ENCODE data around the gene TTC9.
A peak's percentile ranks its signal among the peaks of the same experiment; 100 is the strongest.

The TTC9 gene

DNA sequence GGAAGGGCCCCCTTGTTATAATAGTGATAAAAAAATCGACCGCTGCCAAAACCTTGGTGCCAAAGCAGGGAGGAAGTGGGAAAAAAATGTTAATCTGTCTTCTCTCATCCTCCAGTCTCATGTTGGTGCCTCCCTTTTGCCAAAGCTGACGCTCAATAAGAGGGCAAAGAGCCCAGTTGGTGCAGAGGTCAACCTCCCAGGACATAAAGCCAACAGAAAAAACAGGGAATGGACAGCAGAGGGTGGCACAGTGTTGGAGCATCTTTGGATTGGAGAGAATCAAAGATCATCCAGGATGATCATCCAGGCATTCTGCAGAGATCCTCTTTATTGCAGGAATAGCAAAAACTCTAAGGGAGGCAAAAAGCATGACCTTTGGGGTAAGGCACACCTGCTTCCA, 9.8 kb upstream of the TTC9 start:
- no peak for TF ChIP-seq GATA3 (IDR thresholded peaks at IDR 0.05; ENCODE audit: low read depth, low read length)
- no peak for TF ChIP-seq GATA2 (IDR thresholded peaks at IDR 0.05; ENCODE audit: low read depth, low read length)

DNA sequence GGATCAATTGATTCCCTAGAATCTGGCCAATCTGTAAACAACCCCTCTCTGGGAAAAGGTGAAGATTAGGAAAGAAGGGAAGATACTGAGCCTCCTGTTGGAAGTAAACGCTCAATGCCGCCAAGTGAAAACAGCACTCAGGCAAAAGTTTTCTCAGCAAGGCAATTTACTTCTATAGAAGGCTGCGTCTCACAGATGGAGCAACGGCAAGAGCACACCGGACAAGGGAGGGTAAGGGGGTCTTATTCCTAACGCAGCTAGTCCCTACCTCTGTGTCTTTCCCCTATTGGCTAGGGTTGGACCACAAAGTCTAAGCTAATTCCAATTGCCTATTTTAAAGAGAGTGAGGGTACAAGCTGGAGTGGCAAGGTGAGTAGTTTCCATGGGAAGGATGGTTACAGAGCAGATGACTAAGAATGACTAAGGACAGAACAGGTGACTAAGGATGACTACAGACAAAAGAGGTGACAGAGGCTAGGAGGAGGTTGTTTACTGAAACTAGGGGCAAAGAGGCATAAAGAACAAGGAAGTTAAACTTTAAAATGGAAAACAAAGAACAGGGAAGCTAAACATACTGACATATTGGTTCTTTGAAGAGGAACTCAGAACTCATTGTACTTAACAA, 5.6 kb upstream of the TTC9 start:
- no peak for TF ChIP-seq GATA3 (IDR thresholded peaks at IDR 0.05; ENCODE audit: low read depth, low read length)
- TF ChIP-seq GATA2 (IDR thresholded peaks at IDR 0.05; ENCODE audit: low read depth, low read length) = no peak

DNA sequence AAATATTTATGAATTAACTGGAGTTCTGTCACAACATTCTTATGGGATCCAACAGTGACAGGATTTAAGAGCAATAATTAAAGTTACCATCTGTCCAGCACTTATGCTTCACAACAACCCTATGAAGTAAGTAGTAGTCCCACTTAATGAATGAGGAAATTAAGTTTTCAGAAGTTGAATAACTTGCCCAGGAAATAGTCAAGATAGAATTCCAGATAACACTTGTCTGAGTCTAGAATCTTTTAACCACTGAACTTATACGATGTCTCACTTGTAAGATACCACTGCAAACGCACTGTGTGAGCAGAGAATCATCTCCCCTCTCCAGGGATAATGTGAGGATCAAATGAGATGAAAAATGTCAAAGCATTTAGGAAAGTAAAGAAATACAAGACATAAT, 3.3 kb upstream of the TTC9 start:
- TF ChIP-seq GATA2 (IDR thresholded peaks at IDR 0.05; ENCODE audit: low read depth, low read length) (no peak), GATA3 (IDR thresholded peaks at IDR 0.05; ENCODE audit: low read depth, low read length) (no peak)

DNA sequence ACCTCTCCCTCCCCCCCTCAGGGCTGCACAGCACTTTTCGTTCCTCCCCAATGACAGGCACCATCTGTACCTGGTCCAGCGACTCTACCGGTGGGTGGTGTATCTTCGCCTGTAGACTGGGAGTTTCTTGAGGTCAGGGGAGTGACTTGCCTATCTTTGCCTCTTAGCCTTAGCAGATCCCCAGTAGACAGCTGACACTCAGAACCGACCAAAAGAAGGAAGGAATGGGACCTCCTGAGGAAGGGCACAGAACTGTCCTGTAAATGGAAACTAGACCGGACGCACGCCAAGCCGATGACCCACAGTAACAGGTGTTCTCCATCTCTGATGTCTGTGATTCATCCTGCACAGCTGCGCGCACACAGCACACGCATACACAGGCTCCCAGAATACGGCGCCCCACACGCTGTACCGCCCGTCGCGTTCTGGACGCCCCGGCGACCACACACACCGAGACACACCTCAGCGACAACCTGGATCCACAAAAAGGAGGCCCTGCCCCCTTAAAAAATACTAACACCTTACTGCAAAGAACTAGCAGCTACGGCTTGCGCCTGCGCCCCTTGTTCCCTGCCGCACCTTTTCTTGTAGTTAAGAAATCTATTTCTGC, 673 bp upstream of the TTC9 start:
- TF ChIP-seq GATA2 (IDR thresholded peaks at IDR 0.05; ENCODE audit: low read depth, low read length) = no peak
- TF ChIP-seq GATA3 (IDR thresholded peaks at IDR 0.05; ENCODE audit: low read depth, low read length) = no peak

DNA sequence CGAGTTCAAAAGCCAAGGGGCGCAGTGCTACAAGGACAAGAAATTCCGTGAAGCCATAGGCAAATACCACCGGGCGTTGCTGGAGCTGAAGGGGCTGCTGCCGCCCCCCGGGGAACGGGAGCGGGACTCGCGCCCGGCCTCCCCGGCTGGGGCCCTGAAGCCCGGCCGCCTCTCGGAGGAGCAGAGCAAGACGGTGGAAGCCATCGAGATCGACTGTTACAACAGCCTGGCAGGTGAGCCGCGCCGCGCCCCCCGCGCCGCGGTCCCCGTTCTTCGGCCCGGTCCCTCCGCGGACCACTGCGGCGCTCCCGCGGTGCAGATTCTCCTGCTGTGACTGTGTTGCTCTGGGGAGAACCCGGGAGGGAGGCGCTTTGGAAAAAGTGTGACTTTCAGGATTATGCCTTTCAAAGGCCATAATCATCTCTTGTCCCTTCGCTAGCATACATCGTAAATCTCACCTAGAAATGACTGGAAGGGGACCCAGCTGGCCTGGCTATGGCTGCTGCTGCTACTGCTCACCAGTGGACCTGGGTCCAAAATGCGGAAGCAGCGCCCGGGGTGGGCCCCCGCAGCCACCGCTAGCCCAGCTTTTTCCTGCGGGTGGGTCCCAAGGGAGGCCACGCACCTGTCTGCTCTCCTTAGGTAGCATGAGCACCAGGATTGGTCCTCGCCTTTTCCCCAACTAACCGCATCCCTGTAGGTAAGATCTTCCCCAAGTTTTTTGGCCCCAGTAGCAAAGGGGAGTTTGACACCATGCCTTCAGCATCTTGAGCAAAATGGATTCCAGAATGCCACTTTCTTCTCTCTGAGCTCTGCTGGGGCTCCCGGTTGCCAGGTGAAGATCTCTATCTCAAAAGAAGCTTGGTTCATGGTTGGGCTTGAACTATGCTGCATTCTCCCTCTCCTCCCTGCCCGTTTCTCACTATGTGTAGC, 853 bp downstream of the TTC9 start:
- TF ChIP-seq GATA3 (IDR thresholded peaks at IDR 0.05; ENCODE audit: low read depth, low read length) = no peak
- peak; percentile 40; the same call in 1 of the 2 replicates for TF ChIP-seq GATA2 (IDR thresholded peaks at IDR 0.05; ENCODE audit: low read depth, low read length)

DNA sequence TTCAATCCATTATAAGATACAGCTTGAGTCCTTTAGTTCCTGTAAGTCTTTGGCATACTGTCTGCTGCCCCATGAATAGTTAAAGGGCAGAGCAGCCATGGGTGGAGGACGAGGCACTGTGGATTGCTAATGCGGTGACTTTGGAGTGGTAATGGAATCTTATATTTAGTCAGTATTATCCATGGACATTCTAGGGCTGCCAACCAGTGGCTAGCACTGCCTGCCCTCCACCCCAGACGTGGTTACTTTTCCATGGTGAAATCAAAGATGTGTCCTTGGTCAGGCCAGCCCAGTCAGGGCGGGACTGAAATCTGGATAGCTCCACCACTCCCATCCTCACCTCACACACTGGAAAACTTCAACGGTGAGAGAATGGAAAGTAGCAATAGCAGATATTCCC, 2.3 kb downstream of the TTC9 start:
- TF ChIP-seq GATA2 (IDR thresholded peaks at IDR 0.05; ENCODE audit: low read depth, low read length) (no peak), GATA3 (IDR thresholded peaks at IDR 0.05; ENCODE audit: low read depth, low read length) (no peak)

DNA sequence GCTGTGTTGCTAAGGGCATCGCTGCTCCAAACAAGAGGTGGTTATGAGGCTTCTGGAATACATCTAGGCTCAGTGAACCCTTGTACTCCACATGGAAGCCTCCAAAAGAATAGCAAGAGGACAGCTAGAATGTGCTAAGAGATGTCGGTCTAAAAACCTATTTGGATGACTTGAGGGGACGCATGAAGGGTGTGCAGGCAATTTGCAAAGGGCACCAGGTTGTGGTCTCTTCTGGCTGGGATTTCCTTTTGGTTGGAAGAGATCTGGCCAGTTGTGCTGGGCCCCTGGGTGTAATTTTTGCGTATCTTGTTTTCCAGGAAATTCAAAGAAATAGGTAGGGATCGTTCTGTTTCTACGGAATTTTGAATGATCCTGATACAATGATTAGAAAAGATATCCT, 4.2 kb downstream of the TTC9 start:
- no peak for TF ChIP-seq GATA2 (IDR thresholded peaks at IDR 0.05; ENCODE audit: low read depth, low read length)
- no peak for TF ChIP-seq GATA3 (IDR thresholded peaks at IDR 0.05; ENCODE audit: low read depth, low read length)

DNA sequence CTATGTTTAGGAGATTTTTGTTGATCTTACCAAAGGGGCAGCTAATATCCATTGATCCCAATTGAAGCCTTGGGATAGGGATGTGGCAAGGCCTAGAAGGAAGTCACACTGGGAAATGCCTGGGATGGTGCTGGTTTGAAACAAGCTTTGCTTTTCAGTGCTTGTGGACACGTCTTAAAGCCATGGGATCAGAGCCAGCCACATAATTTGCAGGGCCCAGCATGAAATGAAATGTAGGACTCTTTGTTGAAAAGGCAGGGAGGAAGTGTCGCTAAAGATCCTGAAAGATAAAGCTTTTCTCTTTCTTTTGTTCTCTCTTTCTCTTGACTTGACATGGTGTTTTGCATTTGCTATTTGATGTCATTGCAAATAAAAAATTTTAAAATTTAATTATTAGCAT, 5.0 kb downstream of the TTC9 start:
- TF ChIP-seq GATA2 (IDR thresholded peaks at IDR 0.05; ENCODE audit: low read depth, low read length) (no peak), GATA3 (IDR thresholded peaks at IDR 0.05; ENCODE audit: low read depth, low read length) (no peak)

DNA sequence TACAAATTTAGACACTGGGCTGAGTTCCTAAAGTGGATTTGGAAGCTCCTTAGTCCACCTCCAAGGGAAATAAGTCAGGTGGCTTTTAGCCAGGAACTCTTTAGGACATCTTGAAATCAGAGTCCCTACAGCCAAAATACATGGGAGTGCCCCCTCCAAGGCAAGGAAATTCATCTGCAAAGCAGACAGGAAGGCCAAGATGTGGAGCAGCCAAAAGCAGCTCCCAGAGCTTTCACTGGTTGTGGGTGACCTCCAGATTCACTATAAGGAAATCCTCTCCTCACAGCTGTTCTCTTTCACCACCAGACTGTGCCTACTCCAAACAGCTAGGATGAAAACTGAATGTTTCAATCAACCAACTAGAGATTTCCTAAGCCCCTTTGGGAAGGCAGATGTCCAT, 6.6 kb downstream of the TTC9 start:
- TF ChIP-seq GATA3 (IDR thresholded peaks at IDR 0.05; ENCODE audit: low read depth, low read length) = no peak
- TF ChIP-seq GATA2 (IDR thresholded peaks at IDR 0.05; ENCODE audit: low read depth, low read length) = no peak

DNA sequence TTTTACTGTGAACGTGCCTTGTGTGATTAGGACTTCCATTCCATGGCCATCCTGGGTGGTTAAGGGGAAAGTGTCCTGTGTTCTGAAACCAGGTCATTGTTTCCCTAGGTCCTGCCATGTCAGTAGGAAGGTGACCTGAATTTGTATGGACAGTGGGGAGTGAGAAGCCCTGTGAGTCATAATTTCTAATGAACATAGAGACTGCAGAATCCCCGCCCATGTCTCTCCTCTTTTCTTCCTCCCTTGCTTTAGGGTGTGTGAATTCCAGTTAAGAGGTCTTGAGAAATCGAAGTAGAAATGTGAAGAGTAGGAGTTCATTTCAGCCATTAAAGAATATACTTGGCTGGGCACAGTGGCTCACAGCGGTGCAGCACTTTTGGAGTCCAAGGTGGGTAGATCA, 8.1 kb downstream of the TTC9 start:
- TF ChIP-seq GATA2 (IDR thresholded peaks at IDR 0.05; ENCODE audit: low read depth, low read length) = no peak
- TF ChIP-seq GATA3 (IDR thresholded peaks at IDR 0.05; ENCODE audit: low read depth, low read length) = no peak

DNA sequence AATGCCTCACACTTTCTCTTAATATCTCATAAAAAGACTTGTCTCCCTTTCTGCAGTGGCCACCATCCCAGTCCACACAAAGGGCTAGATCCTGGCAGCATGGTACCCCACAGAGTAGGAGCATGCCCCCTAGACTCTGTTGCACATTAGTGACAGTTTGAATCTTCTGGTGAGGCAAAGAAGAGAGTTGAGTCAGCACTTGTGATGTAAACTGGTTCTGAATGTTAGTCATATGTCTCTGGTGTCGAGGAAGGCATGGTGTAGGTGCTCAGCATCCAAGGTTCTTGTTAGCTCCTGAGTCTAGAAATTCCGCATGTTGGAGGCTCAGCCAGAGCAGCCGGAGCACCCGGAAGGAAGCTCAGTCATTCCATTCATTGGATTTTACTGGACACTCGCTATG, 9.8 kb downstream of the TTC9 start:
- no peak for TF ChIP-seq GATA3 (IDR thresholded peaks at IDR 0.05; ENCODE audit: low read depth, low read length)
- no peak for TF ChIP-seq GATA2 (IDR thresholded peaks at IDR 0.05; ENCODE audit: low read depth, low read length)

DNA sequence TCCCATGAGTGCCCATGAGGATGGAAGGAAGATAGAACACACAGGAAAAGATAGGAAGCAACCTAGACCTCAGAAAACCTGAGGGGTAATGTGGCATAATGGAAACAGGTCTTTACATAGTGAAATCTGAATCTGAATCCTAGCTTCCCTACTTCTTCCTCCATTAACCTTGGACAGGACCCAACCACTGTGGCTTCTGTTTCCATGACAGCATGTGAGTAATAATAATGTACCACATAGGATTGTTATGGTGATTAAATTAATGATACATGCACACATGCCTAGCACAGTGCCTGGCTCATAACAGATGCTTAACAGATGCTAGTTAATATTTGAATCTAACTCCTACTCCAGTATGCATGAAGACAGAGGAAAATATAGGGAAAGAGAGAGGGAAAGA, 11.2 kb downstream of the TTC9 start:
- TF ChIP-seq GATA3 (IDR thresholded peaks at IDR 0.05; ENCODE audit: low read depth, low read length) (no peak), GATA2 (IDR thresholded peaks at IDR 0.05; ENCODE audit: low read depth, low read length) (no peak)

DNA sequence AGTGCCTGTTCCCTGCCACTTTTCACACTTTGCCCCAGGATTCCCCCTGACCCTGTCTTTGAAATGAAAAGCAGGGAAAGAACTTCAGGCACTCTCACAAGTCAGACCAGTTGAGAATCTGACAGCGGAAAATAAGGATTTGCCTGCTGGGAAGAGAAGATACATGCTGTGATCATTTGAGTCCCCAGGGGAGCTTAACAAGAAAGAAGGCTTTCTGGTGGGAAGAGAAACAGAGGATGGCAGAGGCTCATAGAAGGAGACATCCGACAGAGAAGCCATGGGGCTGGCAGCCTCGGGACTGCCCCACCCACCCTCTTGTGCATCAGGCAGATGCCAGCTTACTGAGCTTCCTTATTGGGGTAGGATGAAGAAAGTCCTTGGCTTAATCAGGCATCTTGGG, 11.9 kb downstream of the TTC9 start:
- no peak for TF ChIP-seq GATA2 (IDR thresholded peaks at IDR 0.05; ENCODE audit: low read depth, low read length)
- TF ChIP-seq GATA3 (IDR thresholded peaks at IDR 0.05; ENCODE audit: low read depth, low read length) = no peak

DNA sequence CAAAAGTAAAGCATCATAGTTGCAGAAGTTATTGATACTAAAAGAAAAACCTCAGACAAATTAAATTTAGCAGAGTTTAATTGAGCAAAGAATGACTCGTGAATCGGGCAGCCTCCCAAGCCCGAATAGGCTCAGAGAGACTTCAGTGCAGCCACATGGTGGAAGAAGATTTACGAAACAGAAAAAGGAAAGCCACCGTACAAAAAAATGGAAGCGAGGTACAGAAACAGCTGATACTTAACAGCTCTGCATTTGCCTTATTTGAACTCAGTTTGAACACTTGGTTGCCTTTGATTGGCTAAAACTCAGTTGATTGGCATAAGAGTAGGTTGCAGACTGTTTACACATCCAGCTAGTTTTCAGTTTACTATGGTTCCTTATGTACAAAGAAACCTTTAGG, 12.9 kb downstream of the TTC9 start:
- TF ChIP-seq GATA2 (IDR thresholded peaks at IDR 0.05; ENCODE audit: low read depth, low read length) (no peak), GATA3 (IDR thresholded peaks at IDR 0.05; ENCODE audit: low read depth, low read length) (no peak)
